HAP-1 (cell line): ENCODE data around the gene SAMD13.

ENCODE experiments used
- DNase-seq, 2 experiments: peaks; one replicate each; pipeline ENCODE4 v3.0.0-alpha.2; 2016 to 2020; ENCODE audit warnings: low spot score in 2 of 2
- H3K27me3 ChIP-seq: fragments of 250-450 bp; sonication (Bioruptor Pico); 2 replicates; pipeline ENCODE4 v1.5.1; 2020; ENCODE audit warnings: low read depth, mild to moderate bottlenecking, moderate library complexity
- H3K36me3 ChIP-seq: fragments of 250-450 bp; sonication (Bioruptor Pico); replicated peaks from 2 replicates; pipeline ENCODE4 v1.5.1; 2020; ENCODE audit warnings: mild to moderate bottlenecking
- H3K4me1 ChIP-seq: fragments of 250-450 bp; sonication (Bioruptor Pico); 2 replicates; pipeline ENCODE4 v1.5.1; 2020; ENCODE audit warnings: mild to moderate bottlenecking
- H3K4me3 ChIP-seq: fragments of 250-450 bp; sonication (Bioruptor Pico); 2 replicates; pipeline ENCODE4 v1.5.1; 2020; ENCODE audit warnings: mild to moderate bottlenecking, moderate library complexity
- H3K9me3 ChIP-seq: fragments of 250-450 bp; sonication (Bioruptor Pico); 2 replicates; pipeline ENCODE4 v1.5.1; 2020; ENCODE audit warnings: mild to moderate bottlenecking, moderate library complexity
- in situ Hi-C: fragments of 300-500 bp; cut with MboI; formaldehyde crosslinking; loops from 3 replicates; pipeline ENCODE4 v1.14.3; 2020; ENCODE audit warnings: low sequenced_read_pairs, inconsistent platforms, mixed read lengths

SAMD13 gene

GRCh38 chr1:84339503-84339902 lies 38.0 kb downstream of the SAMD13 start:
- Histone ChIP-seq H3K9me3 (no peaks in the 10 kb centered on the region; the same call in 1 of the 2 replicates), H3K4me1 (no peaks in the 10 kb centered on the region), H3K4me3 (no peak overlapping the region), H3K27me3 (0 out of 2 replicates have a peak, but pooled peaks cover 2% of the 10 kb centered on the region), H3K36me3 (no peaks in the 10 kb centered on the region)
- DNase-seq: no peak
- in situ Hi-C loops: no loop called here

GRCh38 chr1:84344286-84344685 lies 42.8 kb downstream of the SAMD13 start:
- no peak for DNase-seq
- in situ Hi-C loops: no loop called here
- Histone ChIP-seq H3K4me1 (no peaks in the 10 kb centered on the region), H3K36me3 (no peaks in the 10 kb centered on the region), H3K4me3 (no peak overlapping the region), H3K27me3 (no peaks in the 10 kb centered on the region), H3K9me3 (no peaks in the 10 kb centered on the region)

DNA sequence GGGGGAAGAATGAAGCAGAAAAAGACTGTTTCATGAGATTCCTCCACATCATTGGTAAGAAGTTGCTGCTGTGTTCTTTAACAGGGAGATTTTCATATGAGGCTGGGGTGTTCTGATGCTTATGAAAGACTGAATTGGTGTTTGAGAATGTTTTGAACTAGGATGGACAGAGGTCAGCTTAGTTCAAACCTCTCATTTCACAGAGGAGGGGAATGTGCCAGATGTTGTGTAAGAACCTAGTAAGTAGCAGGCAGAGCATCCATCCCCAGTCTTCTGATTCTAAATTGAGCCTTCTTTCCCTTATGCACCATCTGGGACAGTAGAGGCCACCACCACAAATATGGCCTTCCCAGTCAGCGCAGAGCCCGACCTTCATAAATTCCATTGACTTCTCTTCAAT lies 43.7 kb downstream of the SAMD13 start:
- DNase-seq: no peak
- H3K27me3 ChIP-seq: no peaks in the 10 kb centered on the region
- H3K4me1 ChIP-seq: no peaks in the 10 kb centered on the region
- in situ Hi-C loops: no loop called here
- no peak overlapping the region for H3K4me3 ChIP-seq
- H3K36me3 ChIP-seq: no peaks in the 10 kb centered on the region
- no peaks in the 10 kb centered on the region for H3K9me3 ChIP-seq

GRCh38 chr1:84347271-84347931 lies 45.9 kb downstream of the SAMD13 start:
- Histone ChIP-seq H3K4me3 (no peak overlapping the region), H3K9me3 (no peaks in the 10 kb centered on the region), H3K27me3 (no peaks in the 10 kb centered on the region), H3K4me1 (no peaks in the 10 kb centered on the region), H3K36me3 (no peaks in the 10 kb centered on the region)
- in situ Hi-C loops: no loop called here
- no peak for DNase-seq

DNA sequence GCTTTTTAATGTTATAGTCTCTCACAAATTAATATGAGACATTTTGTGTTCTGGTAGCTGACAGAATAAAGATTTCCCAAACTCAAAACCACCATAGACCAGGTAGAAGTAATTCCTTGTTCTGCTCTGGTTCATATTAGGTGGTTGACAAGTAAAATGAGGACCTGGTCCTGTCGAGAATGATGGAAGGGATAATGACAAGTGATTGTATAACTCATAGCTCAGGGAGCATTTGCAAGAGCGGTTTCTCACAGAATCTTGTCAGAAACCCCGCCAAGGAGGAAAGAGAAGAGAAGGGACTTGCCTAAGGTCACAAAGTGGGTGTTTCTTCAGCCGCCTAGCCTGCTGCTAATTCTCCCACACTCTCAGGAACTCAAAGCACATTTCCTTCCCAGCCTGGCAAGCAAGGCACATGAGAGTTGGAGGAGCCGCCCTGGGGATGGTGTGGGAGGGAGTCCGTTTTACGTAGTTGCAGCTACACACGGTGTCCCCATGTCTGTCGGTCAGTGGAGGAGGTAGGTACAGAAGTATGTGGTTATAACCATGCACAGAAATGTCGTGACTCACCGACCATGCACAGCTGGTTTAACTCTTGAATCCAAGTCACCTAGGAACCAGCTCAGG lies 46.5 kb downstream of the SAMD13 start:
- no peak for DNase-seq
- H3K9me3 ChIP-seq: no peaks in the 10 kb centered on the region
- H3K27me3 ChIP-seq: no peaks in the 10 kb centered on the region
- H3K4me1 ChIP-seq: no peaks in the 10 kb centered on the region
- H3K4me3 ChIP-seq: no peak overlapping the region
- H3K36me3 ChIP-seq: no peaks in the 10 kb centered on the region
- in situ Hi-C loops: no loop called here

GRCh38 chr1:84348759-84349158 lies 47.3 kb downstream of the SAMD13 start:
- Histone ChIP-seq H3K4me3 (no peak overlapping the region), H3K4me1 (no peaks in the 10 kb centered on the region), H3K27me3 (no peaks in the 10 kb centered on the region), H3K9me3 (no peaks in the 10 kb centered on the region), H3K36me3 (no peaks in the 10 kb centered on the region)
- DNase-seq: no peak
- in situ Hi-C loops: no loop called here

- H3K4me3 ChIP-seq: no peak overlapping the region
- H3K27me3 ChIP-seq: no peaks in the 10 kb centered on the region
- no peaks in the 10 kb centered on the region for H3K9me3 ChIP-seq
- H3K36me3 ChIP-seq: no peaks in the 10 kb centered on the region
- no peaks in the 10 kb centered on the region for H3K4me1 ChIP-seq
- in situ Hi-C loops: no loop called here
- no peak for DNase-seq
Measured at GRCh38 chr1:84350104-84350503, 48.6 kb downstream of the SAMD13 start.

- Histone ChIP-seq H3K9me3 (no peaks in the 10 kb centered on the region), H3K4me3 (no peak overlapping the region), H3K27me3 (no peaks in the 10 kb centered on the region), H3K36me3 (no peaks in the 10 kb centered on the region), H3K4me1 (no peaks in the 10 kb centered on the region)
- in situ Hi-C loops: no loop called here
- no peak for DNase-seq
Measured at GRCh38 chr1:84350550-84350949, 49.0 kb downstream of the SAMD13 start.

DNA sequence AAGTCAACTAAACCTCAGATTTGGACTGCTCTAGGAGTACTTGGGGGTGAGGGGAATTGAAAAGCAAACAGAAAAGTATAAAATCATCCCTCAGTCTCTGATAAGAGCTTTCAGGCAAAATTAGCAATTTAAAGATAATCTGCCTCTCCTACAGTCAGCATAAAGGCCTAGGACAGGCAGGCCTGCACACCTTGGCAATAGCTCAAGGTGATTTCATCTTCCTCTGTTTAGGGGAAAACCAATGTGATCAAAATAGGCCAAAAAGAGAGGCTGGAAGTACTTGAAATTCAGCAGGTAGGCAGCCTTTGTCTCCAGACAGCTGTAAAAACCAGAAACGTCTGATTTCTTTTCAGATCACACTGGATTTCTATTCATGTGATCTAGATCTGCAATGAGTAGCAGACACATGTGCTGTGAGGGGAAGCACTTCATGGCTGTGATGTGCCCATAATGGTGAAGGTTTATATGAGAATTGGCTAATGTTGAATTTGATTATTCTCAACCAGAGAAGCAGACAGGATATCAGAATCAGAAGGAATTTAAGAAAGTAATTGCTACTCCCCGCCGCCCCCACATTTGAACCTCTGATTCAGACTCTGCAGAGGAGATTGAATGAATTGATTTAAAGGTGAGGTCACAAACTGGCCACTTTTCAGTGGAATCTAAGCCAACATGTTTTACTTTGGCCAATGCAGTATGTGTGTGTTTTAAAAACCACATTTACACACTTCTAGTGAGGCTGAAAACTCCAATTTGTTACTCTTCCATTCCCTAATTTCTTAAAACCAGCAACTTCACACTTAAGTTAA lies 51.0 kb downstream of the SAMD13 start:
- H3K36me3 ChIP-seq: no peaks in the 10 kb centered on the region
- no peaks in the 10 kb centered on the region for H3K9me3 ChIP-seq
- H3K4me1 ChIP-seq: no peaks in the 10 kb centered on the region
- no peak overlapping the region for H3K4me3 ChIP-seq
- DNase-seq: no peak
- in situ Hi-C loops: no loop called here
- H3K27me3 ChIP-seq: no peaks in the 10 kb centered on the region

DNA sequence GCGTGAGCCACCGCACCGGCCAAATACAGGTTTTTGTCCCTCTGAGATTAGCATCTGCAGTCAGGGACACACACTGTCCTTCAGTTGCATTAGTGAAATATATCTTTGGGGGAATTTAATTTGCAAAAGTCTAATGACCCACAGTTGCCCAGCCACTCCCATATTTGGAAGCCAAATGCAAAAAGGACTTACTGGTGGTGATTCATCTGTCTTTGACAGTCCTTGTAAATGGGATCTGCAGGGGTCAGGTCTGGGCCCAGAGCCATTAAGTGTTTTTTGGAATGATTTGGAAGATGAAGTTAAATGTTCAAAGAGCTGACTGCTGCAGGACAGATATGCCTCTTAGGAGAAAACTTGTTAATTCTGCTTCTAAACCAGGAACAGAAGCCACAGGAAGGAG lies 52.2 kb downstream of the SAMD13 start:
- no peaks in the 10 kb centered on the region for H3K27me3 ChIP-seq
- H3K9me3 ChIP-seq: no peaks in the 10 kb centered on the region
- DNase-seq: no peak
- H3K4me1 ChIP-seq: no peaks in the 10 kb centered on the region
- in situ Hi-C loops: no loop called here
- H3K36me3 ChIP-seq: no peaks in the 10 kb centered on the region
- no peak overlapping the region for H3K4me3 ChIP-seq

GRCh38 chr1:84355556-84355955 lies 54.0 kb downstream of the SAMD13 start:
- no peaks in the 10 kb centered on the region for H3K4me1 ChIP-seq
- in situ Hi-C loops: no loop called here
- H3K4me3 ChIP-seq: no peak overlapping the region
- H3K9me3 ChIP-seq: no peaks in the 10 kb centered on the region
- no peaks in the 10 kb centered on the region for H3K36me3 ChIP-seq
- no peak for DNase-seq
- no peaks in the 10 kb centered on the region for H3K27me3 ChIP-seq

GRCh38 chr1:84356881-84357280 lies 55.4 kb downstream of the SAMD13 start:
- Histone ChIP-seq H3K9me3 (no peaks in the 10 kb centered on the region), H3K27me3 (no peaks in the 10 kb centered on the region), H3K4me1 (no peaks in the 10 kb centered on the region), H3K36me3 (no peaks in the 10 kb centered on the region), H3K4me3 (no peak overlapping the region)
- in situ Hi-C loops: no loop called here
- DNase-seq: no peak

- in situ Hi-C loops: no loop called here
- DNase-seq: no peak
- Histone ChIP-seq H3K9me3 (no peaks in the 10 kb centered on the region), H3K36me3 (no peaks in the 10 kb centered on the region), H3K4me1 (no peaks in the 10 kb centered on the region), H3K27me3 (no peaks in the 10 kb centered on the region), H3K4me3 (no peak overlapping the region)
Measured at GRCh38 chr1:84358695-84359094, 57.2 kb downstream of the SAMD13 start.

DNA sequence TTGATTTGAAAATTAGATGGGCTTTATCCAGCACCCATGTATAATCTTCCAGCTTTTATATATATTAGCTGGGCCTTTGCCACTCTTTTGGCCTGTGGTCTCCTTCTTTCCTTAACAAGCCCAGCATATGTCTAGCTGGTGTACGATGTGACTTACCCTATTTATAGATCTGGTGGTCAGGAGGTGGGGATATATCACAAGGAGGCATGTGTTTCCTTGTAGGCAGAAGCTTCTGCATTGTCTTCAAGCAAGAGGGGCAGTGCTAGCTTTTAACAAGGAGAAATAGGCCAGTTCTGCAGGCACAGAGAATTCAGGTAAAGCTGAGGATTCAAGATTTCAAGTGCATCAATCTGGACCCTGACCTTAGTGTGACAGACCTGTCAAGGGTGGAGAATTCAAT lies 58.8 kb downstream of the SAMD13 start:
- Histone ChIP-seq H3K36me3 (no peaks in the 10 kb centered on the region), H3K9me3 (no peaks in the 10 kb centered on the region)

More for the DNA sequence above, 58.8 kb downstream of the SAMD13 start:
- Histone ChIP-seq H3K4me3 (no peak overlapping the region), H3K27me3 (no peaks in the 10 kb centered on the region), H3K4me1 (no peaks in the 10 kb centered on the region)
- in situ Hi-C loops: no loop called here
- DNase-seq: no peak
